RWPE2 (cell line): ENCODE data around the gene PLCH2.
A peak's percentile ranks its signal among the peaks of the same experiment; 100 is the strongest.

Experiments
- ATAC-seq: fragments of 200-7000 bp; cut with Tn5 transposase; 3 replicates; pipeline ENCODE4 v1.9.1; 2021; ENCODE audit warnings: low read depth
- DNase-seq: peaks from one replicate; pipeline ENCODE4 v3.0.0-alpha.2; 2020; ENCODE audit warnings: low spot score
- H3K27ac ChIP-seq: fragments of 450-650 bp; 2 replicates; pipeline ENCODE4 v1.5.1; 2017; ENCODE audit warnings: mild to moderate bottlenecking; ENCODE audit not compliant: poor library complexity, severe bottlenecking
- H3K27me3 ChIP-seq: fragments of 250-450 bp; sonication (Bioruptor Pico); 2 replicates; pipeline ENCODE4 v1.5.1; 2021; ENCODE audit warnings: mild to moderate bottlenecking, moderate library complexity; ENCODE audit not compliant: insufficient read depth, poor library complexity, severe bottlenecking
- H3K36me3 ChIP-seq: fragments of 250-450 bp; sonication (Bioruptor Pico); 2 replicates; pipeline ENCODE4 v1.5.1; 2020; ENCODE audit warnings: low read depth, mild to moderate bottlenecking, moderate library complexity
- H3K4me1 ChIP-seq: fragments of 250-450 bp; sonication (Bioruptor Pico); 2 replicates; pipeline ENCODE4 v1.5.1; 2021; ENCODE audit warnings: mild to moderate bottlenecking, moderate library complexity; ENCODE audit not compliant: insufficient read depth, poor library complexity, severe bottlenecking
- H3K4me3 ChIP-seq: fragments of 250-450 bp; sonication (Bioruptor Pico); 2 replicates; pipeline ENCODE4 v1.5.1; 2021; ENCODE audit warnings: mild to moderate bottlenecking, moderate library complexity; ENCODE audit not compliant: severe bottlenecking
- H3K9me3 ChIP-seq: fragments of 250-450 bp; sonication (Bioruptor Pico); 2 replicates; pipeline ENCODE4 v1.5.1; 2021; ENCODE audit warnings: mild to moderate bottlenecking, moderate library complexity; ENCODE audit not compliant: severe bottlenecking
- CTCF ChIP-seq: fragments of 450-650 bp; IDR thresholded peaks from one replicate; pipeline ENCODE4 v1.5.1; 2017; ENCODE audit warnings: mild to moderate bottlenecking, moderate library complexity; ENCODE audit not compliant: poor library complexity, severe bottlenecking

Gene PLCH2

GRCh38 chr1:2466958-2467554 lies 9.0 kb upstream of the PLCH2 start:
- H3K9me3 ChIP-seq = no peaks in the 10 kb centered on the region
- no peak for ATAC-seq
- peak overlapping the region; percentile 17 for H3K27ac ChIP-seq
- H3K36me3 ChIP-seq = no peaks in the 10 kb centered on the region
- no peaks in the 10 kb centered on the region for H3K27me3 ChIP-seq
- no peak overlapping the region for H3K4me3 ChIP-seq
- peaks cover 27% of the 10 kb centered on the region for H3K4me1 ChIP-seq
- no peak for TF ChIP-seq CTCF
- no peak for DNase-seq

GRCh38 chr1:2468041-2468472 lies 8.0 kb upstream of the PLCH2 start:
- no peaks in the 10 kb centered on the region for H3K9me3 ChIP-seq
- no peaks in the 10 kb centered on the region for H3K27me3 ChIP-seq
- no peak overlapping the region for H3K4me3 ChIP-seq
- peaks cover 27% of the 10 kb centered on the region for H3K4me1 ChIP-seq
- H3K36me3 ChIP-seq = no peaks in the 10 kb centered on the region
- no peak for TF ChIP-seq CTCF
- H3K27ac ChIP-seq = no peak overlapping the region
- ATAC-seq (no peak), DNase-seq (no peak)

- Histone ChIP-seq H3K27me3 (no peaks in the 10 kb centered on the region), H3K27ac (no peak overlapping the region), H3K9me3 (no peaks in the 10 kb centered on the region), H3K4me3 (no peak overlapping the region), H3K36me3 (no peaks in the 10 kb centered on the region), H3K4me1 (peaks cover 27% of the 10 kb centered on the region)
- no peak for TF ChIP-seq CTCF
- ATAC-seq (no peak), DNase-seq (no peak)
These were observed 7.5 kb upstream of the PLCH2 start for GRCh38 chr1:2468540-2468939.

GRCh38 chr1:2469103-2469940 lies 6.8 kb upstream of the PLCH2 start:
- no peak for ATAC-seq
- Histone ChIP-seq H3K4me3 (no peak overlapping the region), H3K27ac (no peak overlapping the region), H3K27me3 (no peaks in the 10 kb centered on the region), H3K9me3 (no peaks in the 10 kb centered on the region), H3K36me3 (no peaks in the 10 kb centered on the region), H3K4me1 (peaks cover 25% of the 10 kb centered on the region)
- no peak for DNase-seq
- no peak for TF ChIP-seq CTCF
